HepG2 (cell line): ENCODE data around the gene LBX2. TPM values are rescaled to one million over a fixed set of nuclear protein-coding genes. Genes with fewer than 3 reads are reported as not detected.

Source experiments
- ATF5 ChIP-seq: sonication (generic); formaldehyde crosslinking; IDR thresholded peaks from 2 replicates; pipeline ENCODE4 v1.4.0; 2020; ENCODE audit warnings: mild to moderate bottlenecking, low read depth, missing genetic modification reagents
- ATF6 ChIP-seq: sonication (generic); formaldehyde crosslinking; conservative IDR thresholded peaks from 2 replicates; pipeline ENCODE4 v1.4.0; 2020; ENCODE audit warnings: missing genetic modification reagents
- CBX5 ChIP-seq: sonication (generic); formaldehyde crosslinking; IDR thresholded peaks from 2 replicates; pipeline ENCODE4 v1.4.0; 2020; ENCODE audit warnings: missing genetic modification reagents, borderline replicate concordance
- HINFP ChIP-seq: sonication (generic); formaldehyde crosslinking; IDR thresholded peaks from 2 replicates; pipeline ENCODE4 v1.4.0; 2020; ENCODE audit warnings: low read depth, mild to moderate bottlenecking, missing genetic modification reagents
- RAD21 ChIP-seq: fragments of 450-650 bp; formaldehyde crosslinking; IDR thresholded peaks from 2 replicates; pipeline ENCODE4 v1.5.0; 2020; ENCODE audit warnings: mild to moderate bottlenecking
- ZBTB26 ChIP-seq: IDR thresholded peaks from 2 replicates; pipeline ENCODE4 v1.6.1; 2016; ENCODE audit warnings: missing compliant biosample characterization, missing genetic modification reagents, borderline replicate concordance
- ZFP90 ChIP-seq: sonication (generic); formaldehyde crosslinking; IDR thresholded peaks from 2 replicates; pipeline ENCODE4 v1.8.0; 2022; ENCODE audit warnings: missing genetic modification reagents, mild to moderate bottlenecking, inconsistent platforms, borderline replicate concordance
- ZHX1 ChIP-seq: sonication (generic); formaldehyde crosslinking; IDR thresholded peaks from 2 replicates; pipeline ENCODE4 v1.8.1; 2022; ENCODE audit warnings: low read depth, mild to moderate bottlenecking, missing genetic modification reagents
- ZNF136 ChIP-seq: sonication (generic); formaldehyde crosslinking; IDR thresholded peaks from 2 replicates; pipeline ENCODE4 v1.8.1; 2022; ENCODE audit warnings: low read depth, mild to moderate bottlenecking, moderate library complexity, missing genetic modification reagents
- ZNF251 ChIP-seq: sonication (generic); formaldehyde crosslinking; IDR thresholded peaks from 2 replicates; pipeline ENCODE4 v1.9.0; 2021; ENCODE audit warnings: mild to moderate bottlenecking, missing genetic modification reagents
- ZNF331 ChIP-seq: sonication (generic); formaldehyde crosslinking; IDR thresholded peaks from 2 replicates; pipeline ENCODE4 v1.4.0; 2020; ENCODE audit warnings: missing genetic modification reagents
- polyA plus RNA-seq, 8 experiments: library from polyadenylated mRNA; depleted of rRNA in 3 of 8; stranded (reverse) in 7 of 8; unstranded in 1 of 8; fragments of >200 nt; fragmentation: Illumina TruSeq in 4 of 8; extraction: Trizol in 4 of 8; gene quantifications; 2 replicates each; pipeline versions ENCODE4 v1.2.1 to v1.2.3, GENCODE V29; 2011 to 2016; ENCODE audit warnings: low read depth in 4 of 8, missing spikeins in 1 of 8, mixed read lengths in 1 of 8; ENCODE audit not compliant: insufficient read depth in 1 of 8
- total RNA-seq, 5 experiments: library from RNA; depleted of rRNA; stranded (reverse); fragments of >200 nt; fragmentation: Illumina TruSeq; extraction: Trizol; gene quantifications; 2 replicates each; pipeline ENCODE4 v1.2.3, GENCODE V29; 2016; ENCODE audit warnings: low read depth in 1 of 5

LBX2 gene
- total and polyA plus RNA-seq, 2 of the 13 experiments (the other 11 are each of a cell fraction or from before 2014, with no cell fraction given), result 6.4 to 8.1 TPM

GRCh38 chr2:74472086-74472944 lies 27.1 kb downstream of the LBX2 start, which contains the start of gene MRPL53 (continued):
- TF ChIP-seq HINFP (CRISPR knock-in tag) (peak; percentile 97), ATF6 (CRISPR knock-in tag) (peak; percentile 87; the same call in 1 of the 2 replicates), RAD21 (CRISPR knock-in tag) (peak; percentile 45; the same call in 1 of the 2 replicates), ZHX1 (CRISPR knock-in tag) (peak; percentile 92), ZNF136 (CRISPR knock-in tag) (peak; percentile 97), ZFP90 (CRISPR knock-in tag) (peak; percentile 95), ZNF331 (CRISPR knock-in tag) (peak; percentile 97), ATF5 (CRISPR knock-in tag) (peak; percentile 97), CBX5 (peak; percentile 88), ZBTB26 (CRISPR knock-in tag) (no peak; the same call in 1 of the 2 replicates), ZNF251 (CRISPR knock-in tag) (peak; percentile 58; the same call in 1 of the 2 replicates)
